Neutrophil (primary cell): Measurements from ENCODE around the gene CCDC187.

Experiments
- H3K27ac ChIP-seq: fragments of 200-600 bp; sonication (generic); 2 replicates; pipeline ENCODE4 v1.5.1; 2016; ENCODE audit warnings: mild to moderate bottlenecking, moderate library complexity
- H3K27me3 ChIP-seq: fragments of 200-600 bp; sonication (generic); 2 replicates; pipeline ENCODE4 v1.6.0; 2016; ENCODE audit warnings: mild to moderate bottlenecking
- H3K36me3 ChIP-seq: fragments of 200-600 bp; sonication (generic); 2 replicates; pipeline ENCODE4 v1.5.1; 2017
- H3K4me1 ChIP-seq, 2 experiments: fragments of 200-600 bp in 1 of 2; sonication (generic) in 1 of 2; 1 replicate in 1 of 2; 2 replicates in 1 of 2; pipeline versions ENCODE4 v1.5.1 to v1.6.1; 2013 to 2016; ENCODE audit warnings: low read depth in 1 of 2, low read length in 1 of 2, mild to moderate bottlenecking in 1 of 2, moderate library complexity in 1 of 2; ENCODE audit not compliant: control insufficient read depth in 1 of 2, insufficient read depth in 1 of 2
- H3K4me3 ChIP-seq, 2 experiments: fragments of 200-600 bp in 1 of 2; sonication (generic) in 1 of 2; 1 replicate in 1 of 2; 2 replicates in 1 of 2; pipeline ENCODE4 v1.5.1; 2013 to 2016; ENCODE audit warnings: low read depth in 1 of 2, low read length in 1 of 2, mild to moderate bottlenecking in 1 of 2, moderate library complexity in 1 of 2
- H3K9me3 ChIP-seq: fragments of 200-600 bp; sonication (generic); 2 replicates; pipeline ENCODE4 v1.5.1; 2016
- CTCF ChIP-seq: fragments of 200-600 bp; sonication (generic); IDR thresholded peaks from 2 replicates; pipeline ENCODE4 v1.5.1; 2016; ENCODE audit warnings: antibody characterized with exemption

CCDC187 gene

GRCh38 chr9:136286359-136286986, 17.4 kb downstream of the CCDC187 start:
- peaks cover 17% of the 10 kb centered on the region for H3K27me3 ChIP-seq

DNA sequence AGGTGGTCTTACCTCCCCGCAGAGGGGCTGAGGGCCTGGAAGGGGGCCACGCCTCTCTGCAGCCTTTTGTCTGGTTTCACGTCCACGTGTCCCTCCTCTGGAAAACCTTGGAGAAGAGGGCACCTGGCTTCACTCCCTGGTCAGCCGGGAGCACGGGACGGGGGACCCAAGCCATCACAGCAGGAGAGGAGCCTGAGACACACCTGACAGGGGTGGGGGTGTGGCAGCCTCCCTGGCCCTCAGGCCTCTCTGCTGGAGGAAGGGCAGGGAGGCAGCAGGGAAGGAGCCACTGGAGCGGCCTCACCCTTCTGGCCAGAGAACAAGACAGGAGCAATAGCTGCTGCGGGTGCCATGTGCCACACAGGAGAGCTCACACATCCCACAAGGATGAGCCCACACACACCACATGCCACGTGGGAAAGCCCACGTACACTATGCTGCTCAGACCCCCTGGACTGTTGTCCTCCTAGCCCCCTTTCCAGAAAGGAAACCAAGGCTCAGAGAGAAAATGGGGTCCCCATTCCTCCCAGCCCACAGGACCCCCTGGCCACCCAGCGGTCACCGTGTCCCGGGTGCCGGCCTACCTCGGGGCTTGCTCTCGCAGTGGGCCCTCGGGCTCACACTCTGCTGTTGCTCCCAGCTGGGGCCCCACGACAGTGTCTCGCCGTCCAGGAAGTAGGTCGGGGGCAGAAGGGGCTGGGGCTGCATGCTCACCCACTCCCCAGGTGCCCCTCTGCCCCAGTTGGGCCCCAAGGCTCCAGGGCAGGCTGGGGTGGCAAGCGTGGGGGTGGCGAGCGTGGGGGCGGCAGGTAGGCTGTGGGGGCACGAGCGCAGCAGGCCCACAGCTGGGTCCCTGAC, 18.2 kb downstream of the CCDC187 start:
- Histone ChIP-seq H3K4me3 (no peak overlapping the region), H3K9me3 (no peaks in the 10 kb centered on the region), H3K4me1 (peaks cover 0 to 4% of the 10 kb centered on the region in 2 experiments), H3K27me3 (peaks cover 17% of the 10 kb centered on the region), H3K27ac (no peak overlapping the region), H3K36me3 (no peaks in the 10 kb centered on the region)
- TF ChIP-seq CTCF = no peak

More at GRCh38 chr9:136286359-136286986, 17.4 kb downstream of the CCDC187 start:
- Histone ChIP-seq H3K4me1 (peaks cover 0 to 4% of the 10 kb centered on the region in 2 experiments), H3K4me3 (no peak overlapping the region), H3K9me3 (no peaks in the 10 kb centered on the region), H3K27ac (no peak overlapping the region), H3K36me3 (no peaks in the 10 kb centered on the region)
- TF ChIP-seq CTCF = no peak

- no peak overlapping the region for H3K4me3 ChIP-seq
- H3K27ac ChIP-seq = no peak overlapping the region
- peaks cover 17% of the 10 kb centered on the region for H3K27me3 ChIP-seq
- no peaks in the 10 kb centered on the region for H3K9me3 ChIP-seq
- peaks cover 0 to 4% of the 10 kb centered on the region in 2 experiments for H3K4me1 ChIP-seq
- H3K36me3 ChIP-seq = no peaks in the 10 kb centered on the region
- TF ChIP-seq CTCF = no peak
Measured at GRCh38 chr9:136284951-136285350, 18.9 kb downstream of the CCDC187 start.

GRCh38 chr9:136284311-136284710, 19.6 kb downstream of the CCDC187 start:
- no peak for TF ChIP-seq CTCF
- Histone ChIP-seq H3K36me3 (no peaks in the 10 kb centered on the region), H3K27me3 (peaks cover 17% of the 10 kb centered on the region), H3K9me3 (no peaks in the 10 kb centered on the region), H3K4me1 (peaks cover 0 to 4% of the 10 kb centered on the region in 2 experiments), H3K27ac (no peak overlapping the region), H3K4me3 (no peak overlapping the region)

DNA sequence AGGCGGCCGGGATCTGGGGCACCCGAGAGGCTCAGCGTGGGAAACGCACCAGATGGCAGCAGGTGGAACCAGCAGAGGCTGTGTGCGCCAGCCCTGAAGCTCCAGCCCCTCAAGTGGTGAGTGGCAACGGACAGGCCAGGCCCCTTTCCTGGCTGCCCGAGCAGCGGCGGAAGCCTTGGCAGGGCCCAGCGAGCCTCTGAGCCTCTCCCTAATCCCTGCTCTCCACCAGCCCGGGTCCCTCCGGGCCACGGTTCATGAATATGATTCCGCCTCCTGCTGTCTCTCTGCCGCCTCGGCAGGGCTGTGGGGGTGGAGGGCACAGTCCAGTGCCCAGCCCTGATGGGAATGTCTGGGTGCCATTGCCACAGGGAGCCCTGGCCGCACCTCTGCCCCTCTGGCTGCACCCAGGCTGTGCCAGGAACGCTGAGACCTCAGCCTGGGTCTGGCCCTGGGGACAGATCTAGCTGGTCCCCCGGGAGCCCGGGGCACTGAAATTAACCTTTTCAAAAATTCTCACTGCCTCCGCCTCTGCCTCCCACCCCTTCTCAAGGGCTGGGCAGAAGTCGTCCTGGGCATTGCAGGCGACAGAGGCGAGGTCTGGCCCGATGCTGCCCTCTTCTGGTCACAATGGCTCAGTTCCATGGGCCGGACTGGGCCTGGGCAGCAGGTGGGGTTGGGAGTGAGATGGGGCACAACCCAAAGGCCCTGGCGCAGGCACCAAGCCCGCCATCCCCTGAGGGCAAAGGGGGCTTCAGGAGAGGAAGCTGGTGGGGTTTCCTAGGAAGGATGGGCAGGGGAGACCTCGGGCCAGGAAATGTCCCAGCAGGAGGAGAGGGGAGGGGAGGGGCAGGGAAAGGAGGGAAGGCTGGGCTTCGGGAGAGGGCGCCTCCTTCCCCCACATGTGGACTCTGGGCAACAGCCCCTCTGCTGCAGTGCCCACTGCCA, 20.3 kb downstream of the CCDC187 start:
- Histone ChIP-seq H3K4me3 (no peak overlapping the region), H3K27ac (no peak overlapping the region), H3K4me1 (peaks cover 0 to 4% of the 10 kb centered on the region in 2 experiments), H3K36me3 (no peaks in the 10 kb centered on the region), H3K27me3 (peaks cover 17% of the 10 kb centered on the region), H3K9me3 (no peaks in the 10 kb centered on the region)
- TF ChIP-seq CTCF = peak; percentile 66
